Omental fat pad (tissue), 4 donors: ENCODE results near the gene REXO2. TPM values are rescaled to one million over a fixed set of nuclear protein-coding genes. Genes with fewer than 3 reads are reported as not detected.

ENCODE experiments used
- ATAC-seq: fragments of 150-250 bp; one replicate; pipeline ENCODE4 v1.9.1; 2016; ENCODE audit warnings: mild to moderate bottlenecking, moderate library complexity; ENCODE audit not compliant: low FRiP score
- DNase-seq: peaks from one replicate; pipeline ENCODE4 v3.0.0-alpha.2; 2019; ENCODE audit warnings: low spot score
- CTCF ChIP-seq, 3 donors: fragments of 450-650 bp; IDR thresholded peaks; one replicate each; pipeline ENCODE4 v1.5.1; 2016 to 2017; ENCODE audit warnings: antibody characterized with exemption in 3 of 3, mild to moderate bottlenecking in 3 of 3, moderate library complexity in 2 of 3
- total RNA-seq, 4 donors: library from RNA; depleted of rRNA; stranded (reverse); fragments of >200 nt; gene quantifications; one replicate each; pipeline ENCODE4 v1.1.0, GENCODE V29; 2016

REXO2 gene
- total RNA-seq, 4 donors from 2014 or later = 87.3 to 154 (median 106) TPM

GRCh38 chr11:114479331-114479730, 40.1 kb downstream of the REXO2 start:
- DNase-seq (no peak), ATAC-seq (no peak)
- no peak for TF ChIP-seq CTCF (IDR thresholded peaks at IDR 0.05)

- no peak for TF ChIP-seq CTCF (IDR thresholded peaks at IDR 0.05)
- ATAC-seq = no peak
- DNase-seq = no peak
Measured at GRCh38 chr11:114482114-114482513, 42.8 kb downstream of the REXO2 start.

GRCh38 chr11:114483929-114484328, 44.7 kb downstream of the REXO2 start:
- DNase-seq (no peak), ATAC-seq (no peak)
- TF ChIP-seq CTCF (IDR thresholded peaks at IDR 0.05) = no peak

GRCh38 chr11:114496915-114497314, 57.6 kb downstream of the REXO2 start:
- DNase-seq (no peak), ATAC-seq (no peak)
- TF ChIP-seq CTCF (IDR thresholded peaks at IDR 0.05) = no peak

GRCh38 chr11:114499756-114500155, 60.5 kb downstream of the REXO2 start:
- TF ChIP-seq CTCF (IDR thresholded peaks at IDR 0.05) = no peak
- DNase-seq (no peak), ATAC-seq (no peak)

Other genes with a start within 250 kb of the REXO2 start
- 1,000 to 10,000 TPM in 3 of 4 donors, 100 to 1,000 TPM in 1; 712 to 1,460 (median 1,382) TPM for gene NNMT, start 143.1 kb upstream of the REXO2 start, total RNA-seq
- gene C11orf71, start 39.0 kb upstream of the REXO2 start, total RNA-seq = 1 to 10 TPM; 4.8 to 9.8 (median 6.0) TPM
- gene RBM7, start 38.8 kb upstream of the REXO2 start, total RNA-seq = 10 to 100 TPM; 21.4 to 33.3 (median 23.4) TPM
- not detected for gene NXPE1, start 120.4 kb downstream of the REXO2 start, total RNA-seq
- not detected for gene NXPE4, start 156.3 kb downstream of the REXO2 start, total RNA-seq
- under 1 TPM in 1 of 4 donors, not detected in 3; 0.19 TPM for gene NXPE2, start 239.1 kb downstream of the REXO2 start, total RNA-seq